IMR-90 (cell line): Measurements from ENCODE around the gene CCDC146. TPM values are rescaled to one million over a fixed set of nuclear protein-coding genes. Genes with fewer than 3 reads are reported as not detected.
"Not testable (repeated sequence)": the region's sequence is repeated elsewhere in the genome, so short reads cannot be mapped to it uniquely, and the experiment has no call there.

ENCODE experiments used
- ATAC-seq: fragments of 200-7000 bp; cut with Tn5 transposase; 2 replicates; pipeline ENCODE4 v1.9.1; 2020; ENCODE audit warnings: low read depth, mild to moderate bottlenecking, moderate library complexity
- BruUV-seq: library from RNA; stranded (reverse); fragments of 400-500 nt; replicated peaks from 2 replicates; lab custom pipeline; 2021; lab: Mats Ljungman, UMichigan
- CTCF ChIA-PET: fragments of 300-600 bp; formaldehyde crosslinking; extraction: SDS; loops from one replicate; lab custom pipeline; 2021; ENCODE audit warnings: antibody characterized with exemption; lab: Yijun Ruan, JAX
- POLR2A ChIA-PET: fragments of 300-600 bp; sonication (Branson Sonifier 250); formaldehyde crosslinking; loops from one replicate; lab custom pipeline; 2022; ENCODE audit warnings: antibody characterized with exemption; ENCODE audit not compliant: unreplicated experiment; lab: Charles Lee
- DNase-seq: peaks from one replicate; pipeline ENCODE4 v3.0.0; 2013
- H2AFZ ChIP-seq: replicated peaks from 2 replicates; pipeline ENCODE3; 2013; ENCODE audit warnings: low read length, mild to moderate bottlenecking; ENCODE audit not compliant: poor library complexity
- H2AK5ac ChIP-seq: 2 replicates; pipeline ENCODE4 v1.6.1; 2013; ENCODE audit warnings: low read depth, low read length, inconsistent platforms
- H2AK9ac ChIP-seq: replicated peaks from 2 replicates; pipeline ENCODE3; 2013; ENCODE audit warnings: mild to moderate bottlenecking, low read depth, low read length, moderate library complexity; ENCODE audit not compliant: poor library complexity
- H2BK120ac ChIP-seq: 2 replicates; pipeline ENCODE4 v1.6.1; 2013; ENCODE audit warnings: low read depth, low read length, inconsistent platforms
- H2BK15ac ChIP-seq: 3 replicates; pipeline ENCODE4 v1.6.1; 2013; ENCODE audit warnings: low read depth, low read length, inconsistent platforms
- H2BK20ac ChIP-seq: 2 replicates; pipeline ENCODE4 v1.6.1; 2013; ENCODE audit warnings: low read depth, mild to moderate bottlenecking, inconsistent platforms, low read length, moderate library complexity
- H2BK5ac ChIP-seq: 2 replicates; pipeline ENCODE4 v1.6.1; 2013; ENCODE audit warnings: mild to moderate bottlenecking, low read depth, low read length, inconsistent platforms; ENCODE audit not compliant: poor library complexity, severe bottlenecking
- H3K14ac ChIP-seq: replicated peaks from 2 replicates; pipeline ENCODE4 v1.6.1; 2013; ENCODE audit warnings: low read depth, low read length, inconsistent platforms
- H3K18ac ChIP-seq: 2 replicates; pipeline ENCODE4 v1.6.1; 2013; ENCODE audit warnings: low read depth, low read length, control low read depth
- H3K23ac ChIP-seq: 2 replicates; pipeline ENCODE4 v1.6.1; 2013; ENCODE audit warnings: low read depth, low read length, inconsistent platforms
- H3K27ac ChIP-seq: 2 replicates; pipeline ENCODE4 v1.5.1; 2013; ENCODE audit warnings: mild to moderate bottlenecking, control low read depth, low read length; ENCODE audit not compliant: insufficient read depth
- H3K27me3 ChIP-seq: 2 replicates; pipeline ENCODE4 v1.6.1; 2013; ENCODE audit warnings: low read length; ENCODE audit not compliant: control insufficient read depth, insufficient read depth
- H3K36me3 ChIP-seq: 2 replicates; pipeline ENCODE4 v1.6.1; 2013; ENCODE audit warnings: low read length, mixed read lengths; ENCODE audit not compliant: control insufficient read depth, insufficient read depth
- H3K4ac ChIP-seq: 2 replicates; pipeline ENCODE4 v1.6.1; 2013; ENCODE audit warnings: low read depth, low read length, inconsistent platforms
- H3K4me1 ChIP-seq: 2 replicates; pipeline ENCODE4 v1.6.1; 2013; ENCODE audit warnings: low read length, mixed read lengths; ENCODE audit not compliant: control insufficient read depth, insufficient read depth
- H3K4me2 ChIP-seq: 2 replicates; pipeline ENCODE4 v1.6.1; 2013; ENCODE audit warnings: low read depth, mild to moderate bottlenecking, control low read depth, low read length, moderate library complexity
- H3K4me3 ChIP-seq: 2 replicates; pipeline ENCODE4 v1.5.1; 2013; ENCODE audit warnings: low read depth, mild to moderate bottlenecking, control low read depth, low read length, moderate library complexity; ENCODE audit not compliant: insufficient read depth
- H3K56ac ChIP-seq: 2 replicates; pipeline ENCODE4 v1.6.1; 2013; ENCODE audit warnings: low read length, inconsistent platforms; ENCODE audit not compliant: insufficient read depth; ENCODE audit errors: extremely low read depth
- H3K79me1 ChIP-seq, 2 experiments: 2 replicates each; pipeline ENCODE4 v1.6.1; 2013; ENCODE audit warnings: low read length in 2 of 2, inconsistent platforms in 1 of 2, low read depth in 1 of 2
- H3K9ac ChIP-seq: 2 replicates; pipeline ENCODE4 v1.6.1; 2013; ENCODE audit warnings: low read depth, low read length, control low read depth
- H3K9me1 ChIP-seq: 2 replicates; pipeline ENCODE4 v1.6.1; 2013; ENCODE audit warnings: low read length, inconsistent platforms; ENCODE audit not compliant: insufficient read depth
- H3K9me3 ChIP-seq: 2 replicates; pipeline ENCODE4 v1.6.1; 2013; ENCODE audit warnings: low read length; ENCODE audit not compliant: control insufficient read depth, insufficient read depth
- H4K20me1 ChIP-seq: 2 replicates; pipeline ENCODE4 v1.6.1; 2013; ENCODE audit warnings: low read length, inconsistent platforms; ENCODE audit not compliant: insufficient read depth
- H4K5ac ChIP-seq: 2 replicates; pipeline ENCODE4 v1.6.1; 2013; ENCODE audit warnings: mild to moderate bottlenecking, low read depth, low read length, control low read depth
- H4K8ac ChIP-seq, 2 experiments: 2 replicates each; pipeline ENCODE4 v1.6.1; 2013; ENCODE audit warnings: low read depth in 2 of 2, low read length in 2 of 2, control low read depth in 1 of 2, inconsistent platforms in 1 of 2
- H4K91ac ChIP-seq: 2 replicates; pipeline ENCODE4 v1.6.1; 2013; ENCODE audit warnings: low read depth, low read length, inconsistent platforms; ENCODE audit not compliant: insufficient read depth
- WGBS, 2 experiments: methylation state at CpG; one replicate each; pipeline versions ENCODE4 v1.1.5 to v1.1.7; 2013; ENCODE audit warnings: missing lambda C conversion rate in 2 of 2; ENCODE audit not compliant: insufficient read length in 1 of 2; ENCODE audit errors: extremely low coverage in 2 of 2; 5-methylcytosine and 5-hydroxymethylcytosine counted together
- dilution Hi-C: fragments of 300-500 bp; cut with HindIII; formaldehyde crosslinking; loops from one replicate; pipeline ENCODE4 v1.14.3; 2018; ENCODE audit warnings: low sequenced_read_pairs; ENCODE audit not compliant: unreplicated experiment
- in situ Hi-C: fragments of 300-500 bp; cut with MboI; formaldehyde crosslinking; loops from 3 replicates; pipeline ENCODE4 v1.14.3; 2019; ENCODE audit warnings: low sequenced_read_pairs, inconsistent platforms, mixed read lengths
- intact Hi-C: fragments of 100-400 bp; cut with micrococcal nuclease; formaldehyde crosslinking; loops from 2 replicates; pipeline ENCODE4 v1.10.0; 2022
- polyA plus RNA-seq, 3 experiments: library from polyadenylated mRNA; depleted of rRNA; stranded (reverse); fragments of >200 nt; gene quantifications; 2 replicates each; pipeline ENCODE4 v1.2.3, GENCODE V29; 2012; ENCODE audit warnings: low replicate concordance in 1 of 3
- total RNA-seq: library from RNA; depleted of rRNA; stranded (reverse); fragments of >200 nt; gene quantifications from 2 replicates; pipeline ENCODE4 v1.2.3, GENCODE V29; 2012

The CCDC146 gene
- total and polyA plus RNA-seq, 2 of the 4 experiments (the other 2 are of a cell fraction), result 0.54 to 1.7 TPM

DNA sequence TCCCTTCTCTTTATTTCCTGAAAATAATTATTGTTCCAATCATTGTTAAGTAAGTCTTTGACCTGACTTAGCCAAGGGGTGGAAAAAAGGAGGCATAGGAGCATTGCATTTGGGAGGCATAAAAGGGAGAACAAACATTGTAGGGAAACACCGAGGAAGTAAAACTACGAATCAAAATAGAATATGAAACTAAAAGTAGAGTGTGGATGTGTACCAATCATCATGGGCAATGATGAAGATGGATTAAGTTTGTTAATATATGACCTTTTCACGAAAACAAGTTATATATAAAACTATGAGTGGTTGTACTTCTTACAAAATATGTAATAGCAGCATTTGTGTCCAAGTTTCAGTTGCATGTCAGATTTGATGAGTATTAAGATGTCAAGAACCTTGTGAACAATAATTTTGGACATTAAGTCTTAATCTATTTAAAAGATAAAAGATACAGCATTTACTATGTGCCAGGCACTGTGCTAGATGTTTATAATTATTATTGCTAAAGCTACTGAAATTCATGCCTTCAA is 52.9 kb downstream of the CCDC146 start:
- H2BK5ac ChIP-seq, BruUV-seq, H4K91ac ChIP-seq, ATAC-seq, H3K9ac ChIP-seq, H2AK9ac ChIP-seq, POLR2A ChIA-PET, DNase-seq, H3K4me2 ChIP-seq, H3K79me1 ChIP-seq, H3K36me3 ChIP-seq, H3K14ac ChIP-seq, H4K20me1 ChIP-seq, H4K5ac ChIP-seq, H3K18ac ChIP-seq, H3K9me1 ChIP-seq, H3K27me3 ChIP-seq, dilution Hi-C loops, H3K4me3 ChIP-seq, H3K23ac ChIP-seq, H3K4me1 ChIP-seq, H3K4ac ChIP-seq, CTCF ChIA-PET, H2AFZ ChIP-seq, H2AK5ac ChIP-seq, H2BK15ac ChIP-seq, H3K9me3 ChIP-seq, H3K27ac ChIP-seq, intact Hi-C loops, in situ Hi-C loops: not testable (repeated sequence)
- WGBS, 2 experiments, result no CpG with 5 or more reads among the region's 3 CpGs
- Histone ChIP-seq H2BK120ac (peak overlapping the region; percentile 73; the same call in 1 of the 2 replicates), H4K8ac (0 out of 4 replicates have a peak overlapping the region, but pooled peaks of 1 of the 2 experiments have one; percentile 20), H3K56ac (0 out of 2 replicates have a peak overlapping the region, but pooled peaks have one; percentile 6), H2BK20ac (peak overlapping the region; percentile 94; the same call in 1 of the 2 replicates)

DNA sequence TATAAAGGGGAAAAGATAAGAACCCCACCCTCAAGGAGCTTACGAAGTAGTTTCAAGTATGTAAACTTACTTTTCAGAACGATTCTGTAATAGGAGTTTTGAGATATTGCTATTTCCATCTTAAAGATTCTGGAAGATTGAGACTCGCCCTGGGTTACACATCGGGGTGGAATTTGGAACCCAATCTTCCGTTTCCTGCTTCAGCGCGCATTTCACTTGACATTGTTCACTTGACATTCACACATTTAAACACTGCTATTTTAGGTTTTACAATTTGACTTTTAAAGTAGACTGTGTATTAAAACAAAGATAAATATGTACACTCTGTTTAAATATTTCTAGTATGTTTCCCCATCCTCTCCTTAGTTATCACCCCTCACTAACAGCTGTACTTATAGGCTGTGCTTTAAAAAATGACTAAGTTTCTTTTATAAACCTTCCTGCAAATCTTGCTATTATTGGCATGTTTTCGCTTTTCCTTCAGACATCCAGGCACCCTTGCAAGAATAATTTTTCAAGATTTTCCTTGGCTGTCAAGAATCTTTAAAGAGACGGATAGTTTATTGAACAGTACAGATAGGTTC is 55.0 kb downstream of the CCDC146 start:
- in situ Hi-C loops, POLR2A ChIA-PET, H2BK20ac ChIP-seq, H3K27me3 ChIP-seq, H4K20me1 ChIP-seq, H3K23ac ChIP-seq, H3K4me3 ChIP-seq, H3K9me1 ChIP-seq, H4K8ac ChIP-seq, H2AFZ ChIP-seq, H3K56ac ChIP-seq, H3K4me1 ChIP-seq, H2AK9ac ChIP-seq, H3K14ac ChIP-seq, intact Hi-C loops, H3K36me3 ChIP-seq, H3K9ac ChIP-seq, H3K27ac ChIP-seq, H4K91ac ChIP-seq, H3K18ac ChIP-seq, BruUV-seq, dilution Hi-C loops, H2BK15ac ChIP-seq, H3K4ac ChIP-seq, H2AK5ac ChIP-seq, H3K9me3 ChIP-seq, H2BK120ac ChIP-seq, H3K79me1 ChIP-seq, H4K5ac ChIP-seq: not testable (repeated sequence)
- WGBS, 2 experiments, result no CpG with 5 or more reads among the region's 9 CpGs
- Histone ChIP-seq H2BK5ac (peak overlapping the region; percentile 26), H3K4me2 (peak overlapping the region; percentile 62; the same call in 1 of the 2 replicates)
- ATAC-seq, result peak; percentile 89
- CTCF ChIA-PET, result interaction anchor here (0.7 kb wide), 1 partner anchor 446 kb away, joined by 3 read pairs; no protein-coding TSS in a partner anchor
- DNase-seq, result peak; percentile 30
